Neural progenitor cell (in vitro differentiated cells): ENCODE measurements around the gene NDUFB3.

Experiments
- EZH2 ChIP-seq: fragments of 200-600 bp; sonication (generic); IDR thresholded peaks from 2 replicates; pipeline ENCODE4 v1.6.1; 2017; ENCODE audit warnings: antibody characterized with exemption, mild to moderate bottlenecking, moderate library complexity
- EZH2phosphoT487 ChIP-seq: fragments of 200-600 bp; sonication (generic); IDR thresholded peaks from 2 replicates; pipeline ENCODE4 v1.6.1; 2017; ENCODE audit warnings: antibody characterized with exemption
- TF ChIP-seq, protein P1 (sequence below): fragments of 200-600 bp; sonication (generic); IDR thresholded peaks from 2 replicates; pipeline ENCODE4 v1.5.1; 2017; ENCODE audit warnings: antibody characterized with exemption, mild to moderate bottlenecking

DNA sequence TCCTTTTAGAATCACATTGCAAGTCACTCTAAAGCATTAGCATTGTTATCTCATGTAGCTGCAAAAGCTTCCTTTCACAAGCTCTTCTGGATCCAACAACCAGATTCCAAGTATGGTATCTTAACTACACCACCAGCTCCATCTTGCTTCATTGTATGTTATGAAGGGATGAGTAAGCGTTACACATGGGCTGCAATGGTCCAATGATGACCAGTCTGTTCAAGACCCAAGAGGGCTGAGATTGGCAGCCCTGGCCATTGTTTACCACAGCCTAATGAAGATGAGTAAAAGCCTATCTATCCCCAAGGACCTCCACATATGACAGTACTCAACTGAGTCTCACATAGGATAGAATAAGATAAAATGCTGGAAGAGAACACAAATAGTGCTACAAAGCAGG, 50.5 kb downstream of the NDUFB3 start:
- TF ChIP-seq, protein P1, sequence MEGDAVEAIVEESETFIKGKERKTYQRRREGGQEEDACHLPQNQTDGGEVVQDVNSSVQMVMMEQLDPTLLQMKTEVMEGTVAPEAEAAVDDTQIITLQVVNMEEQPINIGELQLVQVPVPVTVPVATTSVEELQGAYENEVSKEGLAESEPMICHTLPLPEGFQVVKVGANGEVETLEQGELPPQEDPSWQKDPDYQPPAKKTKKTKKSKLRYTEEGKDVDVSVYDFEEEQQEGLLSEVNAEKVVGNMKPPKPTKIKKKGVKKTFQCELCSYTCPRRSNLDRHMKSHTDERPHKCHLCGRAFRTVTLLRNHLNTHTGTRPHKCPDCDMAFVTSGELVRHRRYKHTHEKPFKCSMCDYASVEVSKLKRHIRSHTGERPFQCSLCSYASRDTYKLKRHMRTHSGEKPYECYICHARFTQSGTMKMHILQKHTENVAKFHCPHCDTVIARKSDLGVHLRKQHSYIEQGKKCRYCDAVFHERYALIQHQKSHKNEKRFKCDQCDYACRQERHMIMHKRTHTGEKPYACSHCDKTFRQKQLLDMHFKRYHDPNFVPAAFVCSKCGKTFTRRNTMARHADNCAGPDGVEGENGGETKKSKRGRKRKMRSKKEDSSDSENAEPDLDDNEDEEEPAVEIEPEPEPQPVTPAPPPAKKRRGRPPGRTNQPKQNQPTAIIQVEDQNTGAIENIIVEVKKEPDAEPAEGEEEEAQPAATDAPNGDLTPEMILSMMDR: no peak
- no peak for TF ChIP-seq EZH2phosphoT487
- TF ChIP-seq EZH2: no peak
